NCI-H774 (cell line): Measurements from ENCODE around the gene EIF3D.

Experiments used
- DNase-seq: peaks from one replicate; lab custom pipeline; 2025; lab: John Stamatoyannopoulos, UW

The EIF3D gene

DNA sequence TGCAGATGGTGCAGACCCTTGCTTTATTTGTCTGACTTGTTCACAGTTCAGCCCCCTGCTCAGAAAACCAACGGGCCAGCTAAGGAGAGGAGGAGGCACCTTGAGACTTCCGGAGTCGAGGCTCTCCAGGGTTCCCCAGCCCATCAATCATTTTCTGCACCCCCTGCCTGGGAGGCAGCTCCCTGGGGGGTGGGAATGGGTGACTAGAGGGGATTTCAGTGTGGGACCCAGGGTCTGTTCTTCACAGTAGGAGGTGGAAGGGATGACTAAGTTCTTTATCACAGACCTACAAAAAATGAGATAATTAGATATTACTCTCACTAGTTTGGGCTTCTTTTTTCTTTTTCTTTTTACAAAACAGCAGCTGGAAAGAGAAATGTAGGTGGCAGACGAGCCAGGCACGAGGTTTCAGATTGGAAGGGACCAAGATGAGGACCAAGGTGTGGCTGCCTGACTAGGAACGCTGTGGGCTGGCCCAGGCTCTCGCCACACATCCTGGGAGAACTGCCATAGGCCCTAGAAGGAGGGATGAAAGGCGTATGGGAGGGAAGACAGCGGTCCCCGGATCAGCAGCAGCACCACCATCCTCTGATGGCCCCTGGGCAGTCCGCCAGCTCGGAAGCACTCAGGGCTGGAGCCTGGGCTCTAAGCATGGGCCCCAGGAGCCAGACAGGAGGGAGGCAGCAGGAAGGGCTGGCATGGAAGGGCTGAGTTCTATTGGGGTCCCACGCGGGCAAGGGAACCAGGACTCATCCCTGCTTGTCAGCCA, 61.7 kb downstream of the EIF3D start:
- DNase-seq: no peak

DNA sequence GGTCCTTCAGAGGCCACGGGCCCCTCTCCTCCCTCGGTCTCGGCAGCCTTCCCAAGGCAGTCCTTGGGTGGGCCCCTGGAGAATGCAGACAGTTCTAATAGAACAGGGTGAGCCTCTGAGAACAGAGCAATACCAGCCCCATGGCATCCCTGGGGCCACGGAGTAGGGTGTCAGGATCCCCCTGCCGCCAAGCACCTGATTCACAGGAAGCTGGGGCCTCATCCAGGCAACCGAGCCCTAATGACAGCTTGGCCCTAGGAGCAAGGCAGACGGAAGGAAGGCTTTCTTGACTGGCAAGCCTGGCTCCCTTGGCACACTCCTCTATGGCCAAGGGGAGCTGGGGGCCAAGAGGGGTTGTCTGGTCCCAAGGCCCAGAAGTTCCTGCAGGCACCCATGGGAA, 62.7 kb downstream of the EIF3D start:
- DNase-seq: no peak

DNA sequence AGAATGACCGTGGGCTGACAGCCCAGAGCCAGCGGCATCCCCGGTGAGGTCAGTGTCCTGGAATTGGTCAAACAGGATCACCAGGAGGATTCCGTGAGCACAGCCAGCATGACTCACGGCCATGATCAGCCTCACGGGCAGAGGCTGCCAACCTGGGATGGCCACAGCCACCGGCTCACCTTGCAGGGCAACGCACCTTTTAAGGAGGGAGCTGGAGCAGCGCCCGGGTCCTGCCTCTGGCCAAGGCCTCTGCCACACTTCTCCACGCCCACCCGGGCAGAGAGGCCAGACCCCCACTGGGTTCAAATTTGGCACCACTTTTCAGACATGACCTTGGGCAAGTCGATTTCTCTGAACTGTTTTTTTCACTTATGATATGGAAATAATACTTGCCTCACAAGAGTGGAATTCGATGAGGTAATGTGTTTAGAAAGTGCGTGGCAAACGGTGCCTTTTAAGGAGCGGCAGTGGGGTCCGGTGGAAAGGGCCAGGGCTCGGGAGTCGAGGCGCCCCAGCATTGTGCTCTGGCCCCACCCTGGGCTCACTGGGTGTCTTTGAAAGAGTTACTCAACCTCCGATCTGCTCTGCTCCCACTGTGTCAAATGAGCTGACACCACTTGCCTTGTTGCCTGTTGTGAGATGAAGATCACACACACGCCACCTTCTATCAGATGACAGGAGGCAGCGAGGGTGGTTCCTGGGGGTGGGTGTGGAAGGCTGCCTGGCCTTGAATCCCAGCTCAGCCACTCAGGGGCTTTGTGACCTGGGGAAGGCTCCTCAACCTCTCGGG, 63.5 kb downstream of the EIF3D start:
- no peak for DNase-seq

DNA sequence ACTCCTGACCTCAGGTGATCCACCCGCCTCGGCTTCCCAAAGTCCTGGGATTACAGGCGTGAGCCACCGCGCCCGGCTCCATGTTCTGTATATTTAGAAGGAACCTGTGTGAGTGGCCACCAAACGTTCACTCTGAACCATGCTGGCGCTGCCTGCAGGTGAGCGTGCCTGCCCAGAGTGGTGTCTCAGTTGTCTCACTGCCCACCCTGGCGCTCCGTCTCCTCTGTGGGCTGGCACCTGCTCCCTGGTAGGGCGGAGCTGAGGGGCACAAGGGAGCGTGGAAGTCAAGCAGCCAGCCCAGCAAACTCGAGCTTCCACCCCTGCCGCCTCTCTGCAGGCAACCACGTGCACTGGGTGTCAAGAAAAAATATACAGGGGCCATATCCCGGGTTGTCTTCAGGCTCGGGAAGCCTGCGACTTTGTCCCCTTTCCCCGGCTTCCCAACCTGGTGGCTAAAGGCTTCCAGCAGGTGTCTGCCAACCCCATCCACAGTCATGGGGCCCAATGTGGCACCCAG, 64.2 kb downstream of the EIF3D start:
- no peak for DNase-seq

DNA sequence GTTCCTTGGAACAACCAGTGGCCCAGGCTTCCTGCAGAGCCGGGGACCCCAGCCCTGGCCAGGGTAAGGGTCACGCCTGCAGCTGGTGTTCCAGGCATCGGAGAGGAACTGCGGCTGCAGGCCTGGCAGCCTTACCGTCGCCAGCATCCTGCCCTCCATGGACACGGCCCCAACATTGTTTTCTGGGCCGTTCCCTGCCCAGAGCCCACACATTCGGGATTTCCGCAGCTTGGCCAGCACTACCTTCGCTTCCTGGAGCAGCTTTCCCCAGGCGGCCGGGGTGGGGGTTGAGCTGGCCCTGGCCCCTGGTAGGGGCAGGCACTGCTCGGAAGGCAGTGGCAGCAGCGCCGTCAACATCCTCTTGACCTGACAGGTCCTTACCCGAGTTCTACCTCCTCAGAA, 65.2 kb downstream of the EIF3D start:
- DNase-seq: no peak

DNA sequence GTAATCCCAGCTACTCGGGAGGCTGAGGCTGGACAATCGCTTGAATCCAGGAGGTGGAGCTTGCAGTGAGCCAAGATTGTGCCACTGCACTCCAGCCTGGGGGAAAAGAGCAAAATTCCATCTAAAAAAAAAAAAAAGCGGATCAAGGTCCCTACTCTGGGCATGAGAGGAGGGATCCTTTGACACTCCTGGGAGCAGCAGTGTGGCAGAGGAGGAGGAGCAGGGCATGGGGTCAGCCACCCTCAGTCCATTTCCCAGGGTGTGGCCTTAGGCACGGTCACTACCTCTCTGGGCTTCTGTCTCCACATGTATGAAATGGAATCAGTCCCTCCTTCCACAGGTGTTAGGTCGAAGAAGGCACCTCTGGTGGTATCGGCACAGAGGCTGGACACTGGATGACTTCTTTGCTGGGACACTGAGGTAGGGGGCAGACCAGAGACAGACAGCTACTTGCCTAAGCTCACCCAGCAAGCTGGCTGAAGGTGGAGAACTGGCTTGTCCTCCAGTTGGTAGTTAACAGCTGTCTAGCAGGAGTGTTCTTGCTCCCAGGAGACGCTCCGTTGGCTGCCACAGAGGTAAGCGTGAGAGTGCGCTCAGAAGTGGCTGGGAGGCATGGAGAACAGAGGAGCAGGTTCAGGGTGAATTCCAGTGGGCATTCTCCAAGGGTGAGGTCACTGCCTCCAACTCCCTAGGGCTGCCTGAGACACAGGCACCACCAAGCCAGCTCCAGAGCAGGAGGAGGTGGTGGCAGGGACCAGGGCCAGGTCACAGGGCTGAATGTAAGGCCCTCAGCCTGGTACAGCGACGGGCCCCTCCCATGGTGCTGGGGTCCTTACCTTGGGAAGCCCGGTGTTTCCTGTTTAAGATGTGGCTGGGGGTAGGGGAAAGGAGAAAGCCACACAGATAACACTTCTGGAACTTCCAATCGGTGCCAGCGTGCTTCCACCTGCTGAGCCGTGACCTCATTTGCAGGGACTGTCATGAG, 67.0 kb downstream of the EIF3D start:
- DNase-seq: no peak
